Left kidney (tissue), 2 donors: ENCODE data around the gene DTNB. TPM values are rescaled to one million over a fixed set of nuclear protein-coding genes. Genes with fewer than 3 reads are reported as not detected.

Source experiments
- DNase-seq: peaks from one replicate; pipeline ENCODE4 v3.0.0-alpha.2; 2013
- polyA plus RNA-seq: library from polyadenylated mRNA; unstranded; fragments of 120-200 nt; gene quantifications from one replicate; pipeline ENCODE4 v1.2.1, GENCODE V29; 2013; ENCODE audit not compliant: insufficient read length

DTNB gene
- polyA plus RNA-seq, 1 donor, result 18.5 TPM

- no peak for DNase-seq
These were observed 213.0 kb downstream of the DTNB start for GRCh38 chr2:25460261-25460905.

- DNase-seq, result no peak
These were observed 218.4 kb downstream of the DTNB start for GRCh38 chr2:25454824-25455611.

- no peak for DNase-seq
These were observed 220.0 kb downstream of the DTNB start for GRCh38 chr2:25453199-25453905.

- DNase-seq, result no peak
These were observed 224.6 kb downstream of the DTNB start for GRCh38 chr2:25448808-25449207.

- no peak for DNase-seq
These were observed 226.4 kb downstream of the DTNB start for GRCh38 chr2:25447018-25447417.

- no peak for DNase-seq
These were observed 227.3 kb downstream of the DTNB start for GRCh38 chr2:25446122-25446521.

GRCh38 chr2:25445464-25445863 lies 227.9 kb downstream of the DTNB start:
- no peak for DNase-seq

- no peak for DNase-seq
These were observed 228.6 kb downstream of the DTNB start for GRCh38 chr2:25444608-25445270.

GRCh38 chr2:25443766-25444165 lies 229.6 kb downstream of the DTNB start:
- DNase-seq, result no peak

GRCh38 chr2:25441353-25441752 lies 232.0 kb downstream of the DTNB start:
- DNase-seq, result no peak

GRCh38 chr2:25438793-25439192 lies 234.6 kb downstream of the DTNB start:
- no peak for DNase-seq

- no peak for DNase-seq
These were observed 235.3 kb downstream of the DTNB start for GRCh38 chr2:25437881-25438662.

- DNase-seq, result no peak
These were observed 238.0 kb downstream of the DTNB start for GRCh38 chr2:25435421-25435820.

GRCh38 chr2:25431604-25432003 lies 241.8 kb downstream of the DTNB start:
- DNase-seq, result no peak

- no peak for DNase-seq
These were observed 242.8 kb downstream of the DTNB start for GRCh38 chr2:25430556-25430955.

- DNase-seq, result no peak
These were observed 247.1 kb downstream of the DTNB start for GRCh38 chr2:25426326-25426725.

GRCh38 chr2:25424426-25425028 lies 248.8 kb downstream of the DTNB start:
- DNase-seq, result no peak

GRCh38 chr2:25421820-25422411 lies 251.5 kb downstream of the DTNB start:
- DNase-seq, result no peak

- DNase-seq, result no peak
These were observed 252.1 kb downstream of the DTNB start for GRCh38 chr2:25421289-25421688.

- no peak for DNase-seq
These were observed 252.5 kb downstream of the DTNB start for GRCh38 chr2:25420820-25421237.
